Upper lobe of left lung (tissue), 6 donors: ENCODE data around the gene HS3ST6. TPM values are rescaled to one million over a fixed set of nuclear protein-coding genes. Genes with fewer than 3 reads are reported as not detected.
"Not testable (repeated sequence)": the region's sequence is repeated elsewhere in the genome, so short reads cannot be mapped to it uniquely, and the experiment has no call there.

Experiments
- ATAC-seq, 2 donors: fragments of 200-7000 bp; cut with Tn5 transposase; one replicate each; pipeline ENCODE4 v1.9.1; 2022; ENCODE audit warnings: mild to moderate bottlenecking in 2 of 2, moderate library complexity in 2 of 2; ENCODE audit not compliant: low FRiP score in 2 of 2
- DNase-seq, 2 donors: peaks; one replicate each; pipeline ENCODE4 v3.0.0-alpha.2; 2019 to 2020
- H3K27ac ChIP-seq, 4 donors: fragments of 200-600 bp; sonication (generic); one replicate each; pipeline ENCODE4 v1.5.1; 2016 to 2019
- H3K27me3 ChIP-seq, 4 donors: fragments of 200-600 bp; sonication (generic); one replicate each; pipeline ENCODE4 v1.5.1; 2017 to 2019
- H3K36me3 ChIP-seq, 4 donors: fragments of 200-600 bp; sonication (generic); one replicate each; pipeline ENCODE4 v1.5.1; 2016 to 2019
- H3K4me1 ChIP-seq, 4 donors: fragments of 200-600 bp; sonication (generic); one replicate each; pipeline ENCODE4 v1.5.1; 2018 to 2019
- H3K4me3 ChIP-seq, 4 donors: fragments of 200-600 bp; sonication (generic); one replicate each; pipeline ENCODE4 v1.5.1; 2017 to 2019; ENCODE audit warnings: mild to moderate bottlenecking in 2 of 4, moderate library complexity in 1 of 4
- H3K9me3 ChIP-seq, 4 donors: fragments of 200-600 bp; sonication (generic); one replicate each; pipeline ENCODE4 v1.5.1; 2018 to 2019
- CTCF ChIP-seq, 6 experiments: fragments of 450-650 bp in 4 of 6; fragments of 200-600 bp in 2 of 6; sonication (generic) in 2 of 6; IDR thresholded peaks; one replicate each; pipeline ENCODE4 v1.5.1; 2016 to 2019; ENCODE audit warnings: antibody characterized with exemption in 6 of 6
- EP300 ChIP-seq, 4 donors: sonication (generic); formaldehyde crosslinking; IDR thresholded peaks; one replicate each; pipeline ENCODE4 v1.5.1; 2017; ENCODE audit warnings: antibody characterized with exemption in 4 of 4, control low read depth in 2 of 4
- POLR2A ChIP-seq, 4 donors: fragments of 450-650 bp; IDR thresholded peaks; one replicate each; pipeline ENCODE4 v1.5.1; 2016 to 2017; ENCODE audit warnings: antibody characterized with exemption in 4 of 4, mild to moderate bottlenecking in 2 of 4
- POLR2AphosphoS5 ChIP-seq, 2 donors: sonication (generic); formaldehyde crosslinking; IDR thresholded peaks; one replicate each; pipeline ENCODE4 v1.5.1; 2017; ENCODE audit warnings: antibody characterized with exemption in 2 of 2
- WGBS, 2 donors: methylation state at CpG; one replicate each; pipeline ENCODE4 v1.1.5; 2017 to 2018; 5-methylcytosine and 5-hydroxymethylcytosine counted together
- total RNA-seq, 6 donors: library from RNA; depleted of rRNA in 4 of 6; stranded (reverse); fragments of >200 nt in 4 of 6; gene quantifications; one replicate each; pipeline versions ENCODE4 v1.1.0 to v1.2.1, GENCODE V29; 2016 to 2021
- donor health status: DM: no; HTN: no; CAD: no; lungs with moderate emphysema.
- donor health status: DM: no; HTN: yes; CAD: no; lungs with severe emphysema.

Gene HS3ST6
- total RNA-seq, 6 donors from 2014 or later: 0.44 to 4.0 (median 0.95) TPM; not detected in 2

GRCh38 chr16:1920727-1921171 is 2.5 kb upstream of the HS3ST6 start:
- no peak overlapping the region for H3K4me3 ChIP-seq
- H3K27me3 ChIP-seq: peaks cover 0 to 44% (median 29%) of the 10 kb centered on the region in 4 donors
- H3K36me3 ChIP-seq: no peaks in the 10 kb centered on the region
- WGBS, 2 donors: 7 to 11% methylated on average over 14 to 15 of the region's 15 CpGs
- no peaks in the 10 kb centered on the region for H3K9me3 ChIP-seq
- DNase-seq (peak in 1 of 2 donors; percentile 75), ATAC-seq (peak in 1 of 2 donors; percentile 52)
- TF ChIP-seq CTCF (IDR thresholded peaks at IDR 0.05): no peak
- no peak for TF ChIP-seq EP300 (IDR thresholded peaks at IDR 0.05)
- no peak for TF ChIP-seq POLR2AphosphoS5 (IDR thresholded peaks at IDR 0.05)
- TF ChIP-seq POLR2A (IDR thresholded peaks at IDR 0.05): no peak
- no peak overlapping the region for H3K27ac ChIP-seq
- peaks cover 8 to 28% (median 17%) of the 10 kb centered on the region in 4 donors for H3K4me1 ChIP-seq

- H3K4me3 ChIP-seq, H3K36me3 ChIP-seq, DNase-seq, ATAC-seq, H3K9me3 ChIP-seq, H3K27ac ChIP-seq: not testable (repeated sequence)
- Histone ChIP-seq H3K27me3 (peaks cover 0 to 44% (median 29%) of the 10 kb centered on the region in 4 donors), H3K4me1 (peaks cover 8 to 28% (median 17%) of the 10 kb centered on the region in 4 donors)
- WGBS, 2 donors: 58 to 67% methylated on average over 15 to 19 of the region's 21 CpGs
Observed at GRCh38 chr16:1920122-1920521, 1.9 kb upstream of the HS3ST6 start.

GRCh38 chr16:1919327-1919998 is 1.2 kb upstream of the HS3ST6 start:
- no peak overlapping the region for H3K27ac ChIP-seq
- peaks cover 0 to 44% (median 29%) of the 10 kb centered on the region in 4 donors for H3K27me3 ChIP-seq
- H3K9me3 ChIP-seq: no peaks in the 10 kb centered on the region
- H3K4me3 ChIP-seq: no peak overlapping the region
- peaks cover 8 to 28% (median 18%) of the 10 kb centered on the region in 4 donors for H3K4me1 ChIP-seq
- ATAC-seq (no peak), DNase-seq (peak in 1 of 2 donors; percentile 71)
- 32 to 34% methylated on average over 17 to 30 of the region's 30 CpGs for WGBS, 2 donors
- H3K36me3 ChIP-seq: no peaks in the 10 kb centered on the region
- TF ChIP-seq POLR2A (IDR thresholded peaks at IDR 0.05) (no peak), CTCF (IDR thresholded peaks at IDR 0.05) (no peak), EP300 (IDR thresholded peaks at IDR 0.05) (no peak), POLR2AphosphoS5 (IDR thresholded peaks at IDR 0.05) (no peak)

- H3K9me3 ChIP-seq: no peaks in the 10 kb centered on the region
Observed at GRCh38 chr16:1917665-1918350, 407 bp downstream of the HS3ST6 start.

More at GRCh38 chr16:1917665-1918350, 407 bp downstream of the HS3ST6 start:
- Histone ChIP-seq H3K36me3 (no peaks in the 10 kb centered on the region), H3K27me3 (peaks cover 0 to 36% (median 29%) of the 10 kb centered on the region in 4 donors), H3K4me3 (peak overlapping the region in 3 of 4 donors; percentile 12 to 20 (median 18)), H3K27ac (no peak overlapping the region), H3K4me1 (peaks cover 5 to 30% (median 20%) of the 10 kb centered on the region in 4 donors)
- ATAC-seq: no peak
- TF ChIP-seq EP300 (IDR thresholded peaks at IDR 0.05): no peak
- no peak for TF ChIP-seq CTCF (IDR thresholded peaks at IDR 0.05)
- no peak for TF ChIP-seq POLR2AphosphoS5 (IDR thresholded peaks at IDR 0.05)
- no peak for TF ChIP-seq POLR2A (IDR thresholded peaks at IDR 0.05)
- DNase-seq: peak in 1 of 2 donors; percentile 81
- WGBS, 2 donors: 2 to 10% methylated on average over 2 to 28 of the region's 81 CpGs
